ENCODE results near the gene DNAH11. TPM values are rescaled to one million over a fixed set of nuclear protein-coding genes. Genes with fewer than 3 reads are reported as not detected.

DNAH11 gene
- total RNA-seq, 1 experiment from 2014 or later: 0.39 TPM

DNA sequence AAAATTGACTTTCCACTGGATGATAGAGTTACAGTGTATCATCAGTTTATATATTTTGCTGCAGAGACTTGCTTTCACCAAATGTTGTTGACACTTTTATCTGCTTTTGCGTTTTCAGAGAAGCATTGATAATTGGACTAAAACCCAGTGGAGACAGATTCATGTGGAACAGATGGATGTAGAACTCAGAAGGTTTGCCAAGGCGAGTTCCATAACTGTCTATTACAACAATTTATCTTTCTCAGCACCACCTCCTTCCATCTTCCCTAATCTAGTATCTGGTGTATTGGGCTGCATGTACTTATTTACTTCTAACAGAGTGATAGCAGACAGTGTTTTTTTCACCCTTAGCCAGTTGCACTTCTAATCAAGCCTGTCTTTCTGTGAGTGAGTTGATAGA, 73.3 kb downstream of the DNAH11 start:
- H2AFZ ChIP-seq (ENCODE audit: low read depth, low read length, poor library complexity, severe bottlenecking): no peak overlapping the region
- POLR2A ChIA-PET: no interaction called here
- no peak overlapping the region for H3K4me2 ChIP-seq (ENCODE audit: low read length)
- no peak overlapping the region for H3K9ac ChIP-seq (ENCODE audit: low read length)
- H3K9me3 ChIP-seq (ENCODE audit: control insufficient read depth in 1 of 2, insufficient read depth in 1 of 2, low read depth in 1 of 2, low read length in 2 of 2): no peaks in the 10 kb centered on the region
- no peaks in the 10 kb centered on the region for H3K36me3 ChIP-seq (ENCODE audit: control insufficient read depth in 1 of 2, insufficient read depth in 2 of 2, low read length in 2 of 2)
- no peaks in the 10 kb centered on the region for H3K9me2 ChIP-seq (ENCODE audit: insufficient read depth)
- H3K79me2 ChIP-seq (ENCODE audit: insufficient read depth, low read length): no peaks in the 10 kb centered on the region
- H3K4me3 ChIP-seq (replicated peaks in 1 of 2; ENCODE audit: low read depth in 1 of 2, low read length in 2 of 2): no peak overlapping the region
- RAD21 ChIA-PET (ENCODE audit: low non-redundant PET in 1 of 2, low total read pairs in 2 of 2, uncharacterized antibody in 2 of 2, unreplicated experiment in 2 of 2): no interaction called here
- no peaks in the 10 kb centered on the region for H4K20me1 ChIP-seq (ENCODE audit: insufficient read depth)
- no peak overlapping the region for H3K27ac ChIP-seq (ENCODE audit: low read depth, low read length)
- H3K4me1 ChIP-seq (ENCODE audit: control insufficient read depth in 1 of 2, insufficient read depth in 2 of 2, low read length in 2 of 2): peaks cover 20 to 22% of the 10 kb centered on the region in 2 experiments
- no peaks in the 10 kb centered on the region for H3K27me3 ChIP-seq (ENCODE audit: insufficient read depth, low read length)
- ATAC-seq (no peak), DNase-seq (ENCODE audit: low read depth, low spot score) (no peak)
- no TSS peak for BruUV-seq (replicated peaks)
- TF ChIP-seq, protein P1, sequence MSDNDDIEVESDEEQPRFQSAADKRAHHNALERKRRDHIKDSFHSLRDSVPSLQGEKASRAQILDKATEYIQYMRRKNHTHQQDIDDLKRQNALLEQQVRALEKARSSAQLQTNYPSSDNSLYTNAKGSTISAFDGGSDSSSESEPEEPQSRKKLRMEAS (IDR thresholded peaks at IDR 0.05): no peak
- TF ChIP-seq, protein P2, sequence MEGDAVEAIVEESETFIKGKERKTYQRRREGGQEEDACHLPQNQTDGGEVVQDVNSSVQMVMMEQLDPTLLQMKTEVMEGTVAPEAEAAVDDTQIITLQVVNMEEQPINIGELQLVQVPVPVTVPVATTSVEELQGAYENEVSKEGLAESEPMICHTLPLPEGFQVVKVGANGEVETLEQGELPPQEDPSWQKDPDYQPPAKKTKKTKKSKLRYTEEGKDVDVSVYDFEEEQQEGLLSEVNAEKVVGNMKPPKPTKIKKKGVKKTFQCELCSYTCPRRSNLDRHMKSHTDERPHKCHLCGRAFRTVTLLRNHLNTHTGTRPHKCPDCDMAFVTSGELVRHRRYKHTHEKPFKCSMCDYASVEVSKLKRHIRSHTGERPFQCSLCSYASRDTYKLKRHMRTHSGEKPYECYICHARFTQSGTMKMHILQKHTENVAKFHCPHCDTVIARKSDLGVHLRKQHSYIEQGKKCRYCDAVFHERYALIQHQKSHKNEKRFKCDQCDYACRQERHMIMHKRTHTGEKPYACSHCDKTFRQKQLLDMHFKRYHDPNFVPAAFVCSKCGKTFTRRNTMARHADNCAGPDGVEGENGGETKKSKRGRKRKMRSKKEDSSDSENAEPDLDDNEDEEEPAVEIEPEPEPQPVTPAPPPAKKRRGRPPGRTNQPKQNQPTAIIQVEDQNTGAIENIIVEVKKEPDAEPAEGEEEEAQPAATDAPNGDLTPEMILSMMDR (IDR thresholded peaks at IDR 0.05 in 2 of 3, conservative IDR thresholded peaks at IDR 0.05 in 1 of 3; ENCODE audit: borderline replicate concordance in 1 of 3, insufficient read depth in 1 of 3, low read depth in 2 of 3, low read length in 2 of 3): no peak
- TF ChIP-seq SP1 (IDR thresholded peaks at IDR 0.05; ENCODE audit: low read depth): no peak
- TF ChIP-seq, protein P3, sequence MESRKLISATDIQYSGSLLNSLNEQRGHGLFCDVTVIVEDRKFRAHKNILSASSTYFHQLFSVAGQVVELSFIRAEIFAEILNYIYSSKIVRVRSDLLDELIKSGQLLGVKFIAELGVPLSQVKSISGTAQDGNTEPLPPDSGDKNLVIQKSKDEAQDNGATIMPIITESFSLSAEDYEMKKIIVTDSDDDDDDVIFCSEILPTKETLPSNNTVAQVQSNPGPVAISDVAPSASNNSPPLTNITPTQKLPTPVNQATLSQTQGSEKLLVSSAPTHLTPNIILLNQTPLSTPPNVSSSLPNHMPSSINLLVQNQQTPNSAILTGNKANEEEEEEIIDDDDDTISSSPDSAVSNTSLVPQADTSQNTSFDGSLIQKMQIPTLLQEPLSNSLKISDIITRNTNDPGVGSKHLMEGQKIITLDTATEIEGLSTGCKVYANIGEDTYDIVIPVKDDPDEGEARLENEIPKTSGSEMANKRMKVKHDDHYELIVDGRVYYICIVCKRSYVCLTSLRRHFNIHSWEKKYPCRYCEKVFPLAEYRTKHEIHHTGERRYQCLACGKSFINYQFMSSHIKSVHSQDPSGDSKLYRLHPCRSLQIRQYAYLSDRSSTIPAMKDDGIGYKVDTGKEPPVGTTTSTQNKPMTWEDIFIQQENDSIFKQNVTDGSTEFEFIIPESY (IDR thresholded peaks at IDR 0.05; ENCODE audit: extremely low read depth, insufficient replicate concordance, low read length): no peak
- no peak for TF ChIP-seq ELF1 (IDR thresholded peaks at IDR 0.05; ENCODE audit: borderline replicate concordance, low read depth)
- no peak for TF ChIP-seq ZNF274 (IDR thresholded peaks at IDR 0.05; ENCODE audit: low read depth, low read length)
- no peak for TF ChIP-seq CEBPB (IDR thresholded peaks at IDR 0.05; ENCODE audit: low read depth)
- no peak for TF ChIP-seq SRF (IDR thresholded peaks at IDR 0.05; ENCODE audit: low read depth)
- TF ChIP-seq EZH2phosphoT487 (IDR thresholded peaks at IDR 0.05; ENCODE audit: borderline replicate concordance): no peak
- no peak for TF ChIP-seq JUND (IDR thresholded peaks at IDR 0.05)
- no peak for TF ChIP-seq EGR1 (IDR thresholded peaks at IDR 0.05; ENCODE audit: low read depth)
- TF ChIP-seq TCF7L2 (IDR thresholded peaks at IDR 0.05; ENCODE audit: borderline replicate concordance, extremely low read depth, insufficient read depth, insufficient read length): no peak
- intact Hi-C loops (cut with micrococcal nuclease): no loop called here
- CTCF ChIA-PET: no interaction called here

Data from HCT116 (cell line).